ENCODE measurements around the gene UGT8.

GRCh38 chr4:114642173-114642780, 43.7 kb downstream of the UGT8 start:
- TF ChIP-seq EZH2 (IDR thresholded peaks at IDR 0.05) = no peak
- no peak for TF ChIP-seq POLR2AphosphoS5 (IDR thresholded peaks at IDR 0.05; ENCODE audit: borderline replicate concordance, low read depth, low read length)
